HAP-1 (cell line): ENCODE data around the gene SYCN.
"Not testable (repeated sequence)": the region's sequence is repeated elsewhere in the genome, so short reads cannot be mapped to it uniquely, and the experiment has no call there.

Experiments used
- DNase-seq, 2 experiments: peaks; one replicate each; pipeline ENCODE4 v3.0.0-alpha.2; 2016 to 2020; ENCODE audit warnings: low spot score in 2 of 2
- H3K27me3 ChIP-seq: fragments of 250-450 bp; sonication (Bioruptor Pico); 2 replicates; pipeline ENCODE4 v1.5.1; 2020; ENCODE audit warnings: low read depth, mild to moderate bottlenecking, moderate library complexity
- H3K36me3 ChIP-seq: fragments of 250-450 bp; sonication (Bioruptor Pico); replicated peaks from 2 replicates; pipeline ENCODE4 v1.5.1; 2020; ENCODE audit warnings: mild to moderate bottlenecking
- H3K4me1 ChIP-seq: fragments of 250-450 bp; sonication (Bioruptor Pico); 2 replicates; pipeline ENCODE4 v1.5.1; 2020; ENCODE audit warnings: mild to moderate bottlenecking
- H3K4me3 ChIP-seq: fragments of 250-450 bp; sonication (Bioruptor Pico); 2 replicates; pipeline ENCODE4 v1.5.1; 2020; ENCODE audit warnings: mild to moderate bottlenecking, moderate library complexity
- H3K9me3 ChIP-seq: fragments of 250-450 bp; sonication (Bioruptor Pico); 2 replicates; pipeline ENCODE4 v1.5.1; 2020; ENCODE audit warnings: mild to moderate bottlenecking, moderate library complexity
- in situ Hi-C: fragments of 300-500 bp; cut with MboI; formaldehyde crosslinking; loops from 3 replicates; pipeline ENCODE4 v1.14.3; 2020; ENCODE audit warnings: low sequenced_read_pairs, inconsistent platforms, mixed read lengths

SYCN gene

GRCh38 chr19:39238944-39239343 lies 34.9 kb upstream of the SYCN start:
- Histone ChIP-seq H3K4me3 (no peak overlapping the region), H3K4me1 (no peaks in the 10 kb centered on the region), H3K9me3 (no peaks in the 10 kb centered on the region), H3K27me3 (no peaks in the 10 kb centered on the region), H3K36me3 (no peaks in the 10 kb centered on the region)
- in situ Hi-C loops: no loop called here
- no peak for DNase-seq

DNA sequence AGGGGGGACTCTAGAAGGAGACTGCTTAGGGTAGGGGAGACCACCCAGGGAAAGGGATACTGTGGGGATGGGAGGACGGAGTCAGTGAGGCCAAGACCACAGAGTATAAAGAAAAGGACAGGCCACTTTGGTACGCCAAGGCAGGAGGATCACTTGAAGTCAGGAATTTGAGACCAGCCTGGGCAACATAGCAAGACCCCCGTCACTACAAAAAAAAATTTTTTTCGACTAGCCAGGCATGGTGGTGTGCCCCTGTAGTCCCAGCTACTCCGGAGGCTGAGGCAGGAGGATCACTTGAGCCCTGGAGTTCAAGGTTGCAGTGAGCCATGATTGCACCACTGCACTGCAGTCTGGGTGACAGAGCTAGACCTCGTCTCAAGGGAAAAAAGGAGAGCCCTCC lies 34.1 kb upstream of the SYCN start:
- Histone ChIP-seq H3K36me3 (no peaks in the 10 kb centered on the region), H3K27me3 (no peaks in the 10 kb centered on the region), H3K4me1 (no peaks in the 10 kb centered on the region), H3K4me3 (no peak overlapping the region), H3K9me3 (no peaks in the 10 kb centered on the region)
- no peak for DNase-seq
- in situ Hi-C loops: no loop called here

DNA sequence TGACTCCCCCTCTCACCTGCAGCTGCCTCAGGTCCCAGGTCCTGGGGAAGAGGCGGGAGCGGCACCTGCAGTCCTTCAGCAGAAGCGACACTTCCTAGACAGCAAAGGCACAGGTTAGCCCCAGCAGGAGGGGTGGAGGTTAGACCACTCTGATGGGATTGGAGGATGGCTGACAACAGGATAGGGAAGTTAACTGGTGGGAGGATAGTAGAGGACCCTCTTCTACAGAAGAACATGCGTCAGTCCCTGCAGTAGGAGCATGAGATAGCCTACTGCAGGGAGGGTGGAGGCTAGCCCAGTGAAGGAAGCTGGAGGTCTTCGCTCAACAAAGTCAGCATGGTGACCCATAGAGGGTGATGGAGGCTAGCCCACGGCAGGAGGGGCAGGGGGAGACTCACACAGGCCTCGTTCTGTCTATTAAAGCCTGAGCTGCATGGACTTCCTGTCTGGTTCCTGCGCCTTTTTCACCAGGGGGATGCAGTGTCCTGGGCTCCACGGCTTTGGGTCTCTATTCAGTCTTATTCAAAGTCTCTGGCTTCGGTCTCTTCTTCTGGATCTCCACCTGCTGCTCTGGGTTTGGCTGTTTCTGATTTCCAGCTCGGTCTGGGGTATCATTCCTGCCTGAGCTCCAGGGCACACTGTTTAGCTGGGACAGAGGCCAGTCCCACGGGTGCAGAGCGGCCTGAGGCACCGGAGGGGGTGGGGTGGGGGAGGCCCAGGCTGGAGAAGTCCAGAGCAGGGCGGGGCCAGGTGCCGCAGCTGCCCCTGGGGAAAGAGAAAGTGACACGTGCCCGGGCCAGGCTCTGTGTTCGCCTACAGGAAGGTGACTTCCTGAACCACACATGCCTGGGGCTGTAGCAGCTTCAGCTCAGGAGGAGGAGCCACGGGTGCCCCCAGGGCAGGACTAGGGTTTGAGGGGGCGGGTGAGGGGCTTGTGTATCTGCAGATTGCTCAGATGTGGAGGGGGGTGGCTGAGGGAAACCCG lies 33.4 kb upstream of the SYCN start:
- H3K4me3 ChIP-seq: no peak overlapping the region
- in situ Hi-C loops: no loop called here
- no peaks in the 10 kb centered on the region for H3K36me3 ChIP-seq
- no peaks in the 10 kb centered on the region for H3K4me1 ChIP-seq
- H3K27me3 ChIP-seq: no peaks in the 10 kb centered on the region
- peak; percentile 5 to 75 for DNase-seq
- no peaks in the 10 kb centered on the region for H3K9me3 ChIP-seq

DNA sequence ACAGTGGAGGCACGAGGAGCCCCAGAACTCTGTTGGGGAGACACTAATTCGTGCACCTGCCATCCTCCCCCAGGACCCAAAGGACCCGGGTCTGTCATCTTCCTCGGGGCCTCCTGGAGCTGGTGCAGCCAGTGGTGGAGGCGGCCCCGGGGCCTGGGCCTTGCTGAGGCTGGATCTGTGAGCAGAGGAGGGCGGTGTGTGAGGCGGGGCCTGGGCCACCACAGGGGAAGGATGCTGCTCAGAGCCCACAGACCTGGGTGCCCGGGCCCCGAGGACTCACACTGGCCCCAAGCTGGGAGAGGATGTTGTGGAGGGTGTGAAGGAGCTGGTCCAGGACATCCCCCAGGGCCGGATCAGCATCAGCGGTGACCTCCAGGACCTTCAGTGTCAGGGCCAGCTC lies 32.5 kb upstream of the SYCN start:
- DNase-seq: no peak
- Histone ChIP-seq H3K9me3 (no peaks in the 10 kb centered on the region), H3K4me1 (no peaks in the 10 kb centered on the region), H3K27me3 (no peaks in the 10 kb centered on the region), H3K4me3 (no peak overlapping the region), H3K36me3 (no peaks in the 10 kb centered on the region)
- in situ Hi-C loops: no loop called here

DNA sequence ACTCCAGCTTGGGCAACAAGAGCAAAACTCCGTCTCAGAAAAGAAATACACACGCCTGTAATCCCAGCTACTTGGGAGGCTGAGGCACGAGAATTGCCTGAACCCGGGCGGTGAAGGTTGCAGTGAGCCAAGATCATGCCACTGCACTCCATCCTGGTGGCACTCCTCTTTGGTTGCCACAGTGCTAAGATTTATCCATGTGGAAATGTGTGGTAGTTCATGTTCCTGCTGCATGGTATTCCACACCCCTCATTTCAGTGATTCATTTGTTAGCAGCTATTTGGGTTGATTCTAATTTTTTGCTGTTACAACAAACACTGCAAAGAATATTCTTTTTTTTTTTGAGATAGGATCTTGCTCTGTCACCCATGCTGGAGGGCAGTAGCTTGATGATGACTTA lies 28.6 kb upstream of the SYCN start:
- Histone ChIP-seq H3K4me3 (no peak overlapping the region), H3K4me1 (no peaks in the 10 kb centered on the region), H3K36me3 (no peaks in the 10 kb centered on the region), H3K27me3 (no peaks in the 10 kb centered on the region), H3K9me3 (no peaks in the 10 kb centered on the region)
- in situ Hi-C loops: no loop called here
- no peak for DNase-seq

DNA sequence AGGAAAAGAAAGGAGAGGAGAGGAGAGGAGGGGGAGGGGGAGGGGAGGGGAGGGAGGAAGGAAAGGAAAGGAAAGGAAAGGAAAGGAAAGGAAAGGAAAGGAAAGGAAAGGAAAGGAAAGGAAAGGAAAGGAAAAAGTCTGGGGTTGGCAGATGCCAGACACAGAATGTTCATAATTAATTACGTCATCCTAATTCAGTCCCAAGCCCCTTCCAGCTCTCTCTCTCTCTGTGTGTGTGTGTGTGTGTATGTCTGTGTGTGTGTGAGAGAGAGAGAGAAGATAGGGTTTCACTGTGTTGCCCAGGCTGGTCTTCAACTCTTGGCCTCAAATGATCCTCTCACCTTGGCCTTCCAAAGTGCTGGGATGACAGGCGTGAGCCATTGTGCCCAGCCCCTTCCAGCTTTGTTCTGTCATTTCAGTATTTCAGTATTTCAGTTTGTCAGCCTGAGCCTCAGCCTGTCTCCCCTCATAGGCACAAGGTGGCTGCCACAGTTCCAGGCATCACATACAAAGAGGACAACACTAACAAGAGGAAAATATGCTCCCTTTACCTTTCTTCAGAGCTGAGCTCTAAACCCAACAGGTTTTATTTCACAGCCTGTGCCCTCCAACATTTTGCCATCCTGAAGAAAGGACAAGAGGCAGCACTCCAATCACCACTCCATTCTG lies 26.2 kb upstream of the SYCN start:
- H3K27me3 ChIP-seq: peaks cover 2% of the 10 kb centered on the region; the same call in 1 of the 2 replicates
- no peak for DNase-seq
- H3K9me3 ChIP-seq: no peaks in the 10 kb centered on the region
- in situ Hi-C loops: no loop called here
- H3K36me3 ChIP-seq: no peaks in the 10 kb centered on the region
- H3K4me1 ChIP-seq: no peaks in the 10 kb centered on the region
- no peak overlapping the region for H3K4me3 ChIP-seq

- no peaks in the 10 kb centered on the region for H3K36me3 ChIP-seq
- peaks cover 7% of the 10 kb centered on the region for H3K27me3 ChIP-seq
- no peaks in the 10 kb centered on the region for H3K9me3 ChIP-seq
- H3K4me1 ChIP-seq: no peaks in the 10 kb centered on the region
- no peak for DNase-seq
- in situ Hi-C loops: no loop called here
- H3K4me3 ChIP-seq: no peak overlapping the region
Measured at GRCh38 chr19:39224910-39225309, 20.8 kb upstream of the SYCN start.

DNA sequence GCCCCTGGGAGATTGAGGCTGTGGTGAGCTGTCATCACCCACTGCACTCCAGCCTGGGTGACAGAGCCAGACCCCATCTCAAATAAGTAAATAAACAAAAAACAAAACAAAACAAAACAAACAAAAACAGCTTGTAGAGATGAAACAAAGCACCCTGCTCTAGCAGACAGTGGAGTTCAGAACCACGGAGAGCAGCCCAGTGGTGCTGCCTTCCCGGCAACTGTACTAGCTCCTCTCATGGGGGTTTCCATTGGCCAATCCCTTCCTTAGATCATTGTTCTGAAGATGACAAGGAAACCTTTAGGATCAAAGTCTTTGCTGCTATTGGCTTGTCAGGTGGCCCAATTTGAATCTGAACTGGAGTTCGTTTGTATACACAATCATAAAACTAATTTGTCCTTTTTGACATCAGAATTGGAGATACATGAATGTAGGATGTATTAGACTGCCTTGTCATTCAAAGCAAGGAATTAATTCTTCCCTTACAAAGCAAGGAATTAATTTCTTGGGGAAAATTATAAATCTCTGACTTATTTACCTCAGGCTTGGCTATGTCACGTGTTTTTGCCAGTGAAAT lies 19.7 kb upstream of the SYCN start:
- Histone ChIP-seq H3K4me1 (no peaks in the 10 kb centered on the region), H3K9me3 (no peaks in the 10 kb centered on the region), H3K4me3 (no peak overlapping the region), H3K36me3 (no peaks in the 10 kb centered on the region), H3K27me3 (peaks cover 7% of the 10 kb centered on the region)
- in situ Hi-C loops: no loop called here
- DNase-seq: peak; percentile 11 to 69

DNA sequence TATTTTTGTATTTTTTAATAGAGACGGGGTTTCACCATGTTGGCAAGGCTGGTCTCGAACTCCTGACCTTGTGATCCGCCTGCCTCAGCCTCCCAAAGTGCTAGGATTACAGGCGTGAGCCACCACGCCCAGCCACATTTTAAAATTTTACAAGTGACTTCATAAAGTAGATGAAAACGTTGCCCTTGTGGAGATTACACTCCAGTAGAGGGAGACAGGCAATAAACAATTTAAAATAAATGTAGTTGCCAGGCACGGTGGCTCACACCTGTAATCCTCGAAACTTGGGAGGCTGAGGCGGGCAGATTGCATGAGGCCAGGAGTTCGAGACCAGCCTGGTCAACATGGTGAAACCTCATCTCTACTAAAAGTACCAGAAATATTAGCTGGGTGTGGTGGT lies 15.0 kb upstream of the SYCN start:
- H3K27me3 ChIP-seq, H3K9me3 ChIP-seq, H3K4me3 ChIP-seq, in situ Hi-C loops, H3K36me3 ChIP-seq, DNase-seq, H3K4me1 ChIP-seq: not testable (repeated sequence)

GRCh38 chr19:39218230-39219007 lies 14.4 kb upstream of the SYCN start:
- H3K36me3 ChIP-seq: no peaks in the 10 kb centered on the region
- no peaks in the 10 kb centered on the region for H3K4me1 ChIP-seq
- in situ Hi-C loops: no loop called here
- H3K4me3 ChIP-seq: no peak overlapping the region
- H3K27me3 ChIP-seq: no peaks in the 10 kb centered on the region
- H3K9me3 ChIP-seq: no peaks in the 10 kb centered on the region
- DNase-seq: no peak

GRCh38 chr19:39217094-39217493 lies 13.0 kb upstream of the SYCN start:
- no peak for DNase-seq
- Histone ChIP-seq H3K9me3 (no peaks in the 10 kb centered on the region), H3K36me3 (no peaks in the 10 kb centered on the region), H3K4me3 (no peak overlapping the region), H3K4me1 (no peaks in the 10 kb centered on the region), H3K27me3 (no peaks in the 10 kb centered on the region)
- in situ Hi-C loops: no loop called here

- H3K27me3 ChIP-seq, H3K4me1 ChIP-seq, H3K4me3 ChIP-seq, in situ Hi-C loops, DNase-seq, H3K36me3 ChIP-seq, H3K9me3 ChIP-seq: not testable (repeated sequence)
Measured at GRCh38 chr19:39215323-39215722, 11.3 kb upstream of the SYCN start.

DNA sequence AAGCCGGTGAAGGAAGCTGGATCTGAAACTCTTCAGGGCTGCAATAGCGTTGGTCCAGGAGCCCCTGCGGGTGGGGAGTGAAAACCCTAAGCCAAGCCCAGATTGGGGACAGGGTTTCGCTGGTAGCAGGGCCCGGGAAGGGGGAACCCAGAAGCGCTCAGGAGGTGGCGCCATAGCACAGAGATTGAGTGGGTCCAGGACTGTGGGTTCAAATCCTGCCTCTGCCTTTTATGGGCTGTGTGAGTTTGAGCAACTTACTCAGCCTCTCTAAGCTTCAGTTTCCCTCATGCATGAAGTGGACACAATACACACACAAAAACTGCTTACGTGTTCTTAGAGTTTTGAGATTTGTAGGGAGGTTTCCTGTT lies 8.3 kb upstream of the SYCN start:
- no peak overlapping the region for H3K4me3 ChIP-seq
- in situ Hi-C loops: no loop called here
- H3K27me3 ChIP-seq: 0 out of 2 replicates have a peak, but pooled peaks cover 3% of the 10 kb centered on the region
- DNase-seq: peak; percentile 12 to 61
- no peaks in the 10 kb centered on the region for H3K9me3 ChIP-seq
- no peaks in the 10 kb centered on the region for H3K36me3 ChIP-seq
- no peaks in the 10 kb centered on the region for H3K4me1 ChIP-seq
